ENCODE measurements around the gene INTS11.

INTS11 gene

GRCh38 chr1:1293263-1294249, 30.9 kb downstream of the INTS11 start:
- TF ChIP-seq CTCF (IDR thresholded peaks at IDR 0.05; ENCODE audit: low read depth, low read length, missing control alignments) = no peak
- DNase-seq = no peak
- Histone ChIP-seq H3K4me3 (ENCODE audit: low read depth, low read length) (no peak overlapping the region), H3K27ac (no peak overlapping the region), H3K27me3 (replicated peaks) (no peaks in the 10 kb centered on the region), H3K36me3 (replicated peaks) (peaks cover 5% of the 10 kb centered on the region)
- in situ Hi-C loops (cut with HindIII; ENCODE audit: low pct_ligation_motif_present, low sequenced_read_pairs) = no loop called here

DNA sequence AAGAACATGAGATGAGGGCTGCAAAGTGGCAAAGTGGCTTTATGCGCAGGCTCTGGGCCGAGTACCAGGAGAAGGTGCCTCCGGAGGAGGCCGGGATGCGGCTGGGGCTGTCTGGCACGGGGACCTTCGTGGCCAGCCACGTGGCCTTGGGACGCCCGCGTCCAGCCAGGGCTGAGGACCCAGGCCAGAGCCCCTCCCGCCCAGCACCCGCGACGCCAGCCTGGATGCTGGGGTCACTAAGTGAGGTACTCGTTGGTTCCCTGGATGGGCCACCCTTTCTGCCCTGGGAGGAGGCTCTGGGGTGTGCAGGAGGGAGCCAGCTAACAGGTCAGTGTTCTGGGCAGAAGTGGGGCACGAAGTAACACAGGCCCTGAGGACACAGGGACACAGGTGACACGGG, 31.6 kb downstream of the INTS11 start:
- in situ Hi-C loops (cut with HindIII; ENCODE audit: low pct_ligation_motif_present, low sequenced_read_pairs) = no loop called here
- H3K27ac ChIP-seq = no peak overlapping the region
- no peaks in the 10 kb centered on the region for H3K27me3 ChIP-seq (replicated peaks)
- peaks cover 5% of the 10 kb centered on the region for H3K36me3 ChIP-seq (replicated peaks)
- TF ChIP-seq CTCF (IDR thresholded peaks at IDR 0.05; ENCODE audit: low read depth, low read length, missing control alignments) = no peak
- H3K4me3 ChIP-seq (ENCODE audit: low read depth, low read length) = no peak overlapping the region
- no peak for DNase-seq

- H3K36me3 ChIP-seq (replicated peaks) = peaks cover 5% of the 10 kb centered on the region
- TF ChIP-seq CTCF (IDR thresholded peaks at IDR 0.05; ENCODE audit: low read depth, low read length, missing control alignments) = no peak
- H3K27ac ChIP-seq = no peak overlapping the region
- H3K27me3 ChIP-seq (replicated peaks) = no peaks in the 10 kb centered on the region
- in situ Hi-C loops (cut with HindIII; ENCODE audit: low pct_ligation_motif_present, low sequenced_read_pairs) = no loop called here
- DNase-seq = no peak
- H3K4me3 ChIP-seq (ENCODE audit: low read depth, low read length) = no peak overlapping the region
These were observed 32.0 kb downstream of the INTS11 start for GRCh38 chr1:1292442-1292779.

GRCh38 chr1:1291548-1292441, 32.7 kb downstream of the INTS11 start:
- TF ChIP-seq CTCF (IDR thresholded peaks at IDR 0.05; ENCODE audit: low read depth, low read length, missing control alignments) = peak; percentile 76
- in situ Hi-C loops (cut with HindIII; ENCODE audit: low pct_ligation_motif_present, low sequenced_read_pairs) = no loop called here
- H3K27me3 ChIP-seq (replicated peaks) = no peaks in the 10 kb centered on the region
- H3K27ac ChIP-seq = no peak overlapping the region
- DNase-seq = peak; percentile 51
- H3K36me3 ChIP-seq (replicated peaks) = peaks cover 4% of the 10 kb centered on the region
- no peak overlapping the region for H3K4me3 ChIP-seq (ENCODE audit: low read depth, low read length)

GRCh38 chr1:1291023-1291528, 33.4 kb downstream of the INTS11 start:
- Histone ChIP-seq H3K36me3 (replicated peaks) (peaks cover 3% of the 10 kb centered on the region), H3K27ac (no peak overlapping the region), H3K4me3 (ENCODE audit: low read depth, low read length) (no peak overlapping the region), H3K27me3 (replicated peaks) (no peaks in the 10 kb centered on the region)
- DNase-seq = no peak
- in situ Hi-C loops (cut with HindIII; ENCODE audit: low pct_ligation_motif_present, low sequenced_read_pairs) = no loop called here
- TF ChIP-seq CTCF (IDR thresholded peaks at IDR 0.05; ENCODE audit: low read depth, low read length, missing control alignments) = no peak
